Measurements from ENCODE around the gene RAPSN. TPM values are rescaled to one million over a fixed set of nuclear protein-coding genes. Genes with fewer than 3 reads are reported as not detected.

RAPSN gene
- total and polyA plus RNA-seq, 12 donors: 0.18 to 5.1 (median 2.1) TPM

GRCh38 chr11:47408598-47409439, 40.1 kb downstream of the RAPSN start:
- Histone ChIP-seq H3K4me3 (peak overlapping the region; percentile 79 to 94 (median 82)), H3K27me3 (no peaks in the 10 kb centered on the region), H3K4me1 (replicated peaks in 1 of 2) (peaks cover 16 to 26% of the 10 kb centered on the region in 2 donors), H3K27ac (peak overlapping the region; percentile 77 to 97 (median 94)), H3K36me3 (replicated peaks in 1 of 2) (peaks cover 0 to 21% of the 10 kb centered on the region in 2 donors), H3K9me3 (replicated peaks in 1 of 3) (no peaks in the 10 kb centered on the region)
- intact Hi-C loops (cut with DNase I): no loop called here
- TF ChIP-seq CTCF (IDR thresholded peaks at IDR 0.05) (no peak), POLR2A (IDR thresholded peaks at IDR 0.05) (peak in 1 of 2 donors; percentile 35)
- peak; percentile 55 to 84 (median 77) for DNase-seq
- WGBS, 4 donors: 2 to 6% (median 4%) methylated on average over 26 to 50 of the region's 50 CpGs

GRCh38 chr11:47407746-47408590, 41.0 kb downstream of the RAPSN start, which contains the start of gene SLC39A13:
Gene SLC39A13 (plus strand): TSS chr11:47408590. CDS start chr11:47410095, 1,505 bp downstream.
- TF ChIP-seq POLR2A (IDR thresholded peaks at IDR 0.05) (peak; percentile 90 to 94), CTCF (IDR thresholded peaks at IDR 0.05) (peak; percentile 31 to 97 (median 76))
- peak within 1 kb of the TSS; percentile 79 to 94 (median 82) for H3K4me3 ChIP-seq
- intact Hi-C loops (cut with DNase I): no loop called here

GRCh38 chr11:47406896-47407745, 41.8 kb downstream of the RAPSN start:
- TF ChIP-seq CTCF (IDR thresholded peaks at IDR 0.05): no peak
- no peak for TF ChIP-seq POLR2A (IDR thresholded peaks at IDR 0.05)
- H3K4me3 ChIP-seq: peak overlapping the region in 2 of 4 donors; percentile 27 to 94
- peaks cover 0 to 11% of the 10 kb centered on the region in 2 donors for H3K36me3 ChIP-seq (replicated peaks in 1 of 2)
- peaks cover 16 to 26% of the 10 kb centered on the region in 2 donors for H3K4me1 ChIP-seq (replicated peaks in 1 of 2)
- peak in 2 of 7 donors; percentile 22 to 59 for DNase-seq
- WGBS, 4 donors: 48 to 57% (median 54%) methylated on average over 9 to 12 of the region's 12 CpGs
- intact Hi-C loops (cut with DNase I): no loop called here
- H3K9me3 ChIP-seq (replicated peaks in 1 of 3): no peaks in the 10 kb centered on the region
- no peaks in the 10 kb centered on the region for H3K27me3 ChIP-seq
- peak overlapping the region; percentile 41 to 97 (median 94) for H3K27ac ChIP-seq

More at GRCh38 chr11:47407746-47408590, 41.0 kb downstream of the RAPSN start, which contains the start of gene SLC39A13:
- H3K27ac ChIP-seq: peak within 1 kb of the TSS; percentile 77 to 97 (median 94)
- no peaks in the 10 kb centered on the region for H3K9me3 ChIP-seq (replicated peaks in 1 of 3)
- WGBS, 4 donors: 1 to 7% (median 2%) methylated on average over 5 to 70 of the region's 70 CpGs
- peaks cover 16 to 26% of the 10 kb centered on the region in 2 donors for H3K4me1 ChIP-seq (replicated peaks in 1 of 2)
- peaks cover 0 to 13% of the 10 kb centered on the region in 2 donors for H3K36me3 ChIP-seq (replicated peaks in 1 of 2)
- DNase-seq: peak; percentile 93 to 97 (median 96)
- H3K27me3 ChIP-seq: no peaks in the 10 kb centered on the region

Data from adrenal gland (tissue), 12 donors.